ENCODE data around the gene ENPP7.

DNA sequence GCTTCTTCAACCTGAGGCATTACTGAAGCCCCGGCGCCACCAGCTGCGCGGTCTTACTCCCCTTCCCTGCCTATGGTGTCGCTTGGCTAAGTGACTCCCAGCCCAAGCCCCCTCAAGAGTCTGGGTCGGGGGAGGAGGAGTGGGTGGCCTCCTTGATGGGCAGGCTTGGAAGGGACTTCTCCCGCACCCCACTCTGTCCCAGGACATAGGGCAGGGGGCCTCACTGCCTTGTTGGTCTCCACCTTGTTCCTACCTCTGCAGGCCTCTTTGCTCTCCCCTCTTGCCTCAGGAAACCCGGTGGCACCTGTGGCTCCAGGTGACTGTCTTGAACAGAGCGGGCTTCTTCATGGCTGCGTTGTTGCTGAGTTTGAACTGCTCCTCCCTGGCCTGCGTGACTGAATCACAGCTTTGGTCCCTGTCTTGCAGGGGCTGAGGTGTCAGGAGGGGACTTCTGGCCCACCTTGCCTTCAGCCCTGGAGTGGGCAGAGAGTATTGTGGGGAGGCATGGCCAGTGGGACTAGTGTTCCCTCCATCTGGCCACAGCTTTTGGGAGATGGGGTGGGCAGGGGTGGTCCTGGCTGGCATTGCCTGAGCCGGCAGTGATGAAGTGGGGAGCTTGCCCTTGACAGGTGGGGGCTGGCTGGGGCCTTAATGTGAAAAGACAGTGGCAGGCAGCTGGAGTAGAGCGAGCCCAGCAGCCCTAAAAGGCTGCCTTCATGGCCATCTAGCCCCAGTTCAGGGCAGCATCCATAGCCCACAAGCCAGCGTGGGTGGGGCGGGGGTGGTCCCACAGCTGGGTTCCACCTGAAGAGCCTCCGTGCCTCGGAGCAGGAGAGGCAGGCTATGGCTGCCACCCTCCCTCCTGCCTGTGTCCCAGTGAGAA lies 54.5 kb downstream of the ENPP7 start:
- TF ChIP-seq SUZ12 (IDR thresholded peaks at IDR 0.05; ENCODE audit: extremely low read depth, insufficient read depth, insufficient read length) (no peak), ZNF274 (IDR thresholded peaks at IDR 0.05; ENCODE audit: low read depth, low read length) (no peak)
